Tongue (tissue), 2 donors: ENCODE results near the gene TSHB. TPM values are rescaled to one million over a fixed set of nuclear protein-coding genes. Genes with fewer than 3 reads are reported as not detected.
"Not testable (repeated sequence)": the region's sequence is repeated elsewhere in the genome, so short reads cannot be mapped to it uniquely, and the experiment has no call there.

Experiments used
- DNase-seq: peaks from one replicate; pipeline ENCODE4 v3.0.0-alpha.2; 2015
- total RNA-seq: library from RNA; depleted of rRNA; stranded (reverse); fragments of >200 nt; gene quantifications from one replicate; pipeline ENCODE4 v1.2.3, GENCODE V29; 2014

Gene TSHB
- not detected for total RNA-seq

DNA sequence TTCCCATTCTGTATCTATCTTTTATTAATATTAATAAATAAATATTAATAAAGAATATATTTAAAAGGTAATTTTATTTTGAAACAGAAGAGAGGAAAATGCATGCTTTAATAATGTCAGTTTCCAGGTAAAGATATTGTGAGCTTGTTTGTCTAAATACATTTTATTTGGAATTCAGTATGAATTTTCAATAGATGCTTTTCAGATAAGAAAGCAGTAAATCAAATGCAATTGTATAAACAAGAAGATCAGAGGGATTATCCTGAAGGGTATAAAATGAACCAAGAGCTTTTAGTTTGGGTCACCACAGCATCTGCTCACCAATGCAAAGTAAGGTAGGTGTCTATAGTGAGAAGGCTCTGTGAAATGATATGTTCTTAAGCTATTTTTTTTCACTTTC lies at the start of gene TSHB:
TSHB (plus strand) TSS at position 301 of the 400 bp plus-strand sequence. CDS start 3,537 bp downstream, outside the sequence.
- DNase-seq = no peak

GRCh38 chr1:114982251-114982650 lies 47.4 kb upstream of the TSHB start:
- DNase-seq = no peak

DNA sequence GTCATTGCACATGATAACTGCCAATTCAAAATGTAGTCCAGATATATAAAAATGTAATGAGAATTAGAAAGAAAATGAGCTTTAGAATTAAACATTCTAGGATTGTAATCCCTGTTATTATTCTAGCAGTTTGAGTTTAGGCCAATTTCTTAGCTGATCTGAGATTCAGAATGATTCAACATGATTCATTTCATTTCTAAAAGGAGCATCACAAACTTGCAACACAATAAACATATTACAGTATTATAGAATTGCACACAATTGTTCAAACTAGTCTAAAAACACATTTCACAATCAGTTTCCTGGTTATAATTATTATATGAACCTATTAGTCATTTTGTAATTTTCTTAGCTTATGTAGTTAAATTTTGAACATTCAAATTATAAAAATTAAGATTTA lies 43.3 kb upstream of the TSHB start:
- no peak for DNase-seq

GRCh38 chr1:114988095-114988494 lies 41.5 kb upstream of the TSHB start:
- DNase-seq = no peak

GRCh38 chr1:114997510-114998289 lies 31.9 kb upstream of the TSHB start:
- no peak for DNase-seq

DNA sequence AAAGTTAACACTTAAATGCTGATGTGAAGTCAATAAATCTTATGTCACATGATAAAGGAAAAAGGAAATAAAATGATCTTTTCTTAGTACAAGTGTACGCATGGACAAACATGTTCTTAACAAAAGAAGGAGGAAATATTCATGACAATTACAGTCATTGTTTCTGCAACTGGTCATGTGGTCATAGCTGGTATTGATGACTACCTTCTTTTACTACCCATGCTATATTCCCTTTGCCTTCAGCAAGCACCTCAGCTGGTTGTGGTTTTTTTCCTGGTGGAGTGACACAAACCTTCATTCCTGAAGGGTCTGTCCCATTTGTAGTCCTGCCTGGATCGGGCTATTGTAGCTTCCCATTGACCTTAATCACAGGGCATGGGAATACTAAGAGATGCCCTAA lies 23.4 kb upstream of the TSHB start:
- no peak for DNase-seq

DNA sequence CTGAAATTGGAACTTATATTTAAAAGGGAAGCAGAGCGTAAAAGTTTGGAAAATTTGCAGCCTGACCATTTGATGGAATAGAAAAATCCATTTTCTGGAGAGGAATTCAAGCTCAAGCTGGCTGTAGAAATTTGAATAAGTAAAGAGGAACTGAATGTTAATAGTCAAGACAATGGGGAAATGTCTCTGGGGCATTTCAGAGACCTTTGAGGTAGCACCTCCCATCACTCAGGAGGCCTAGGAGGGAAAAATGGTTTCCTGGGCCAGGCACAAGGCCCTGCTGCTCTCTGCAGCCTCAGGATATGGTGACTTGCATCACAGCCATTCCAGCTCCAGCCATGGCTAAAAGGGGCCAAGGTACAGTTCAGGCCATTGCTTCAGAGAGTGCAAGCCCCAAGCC lies 17.6 kb upstream of the TSHB start:
- DNase-seq = no peak

GRCh38 chr1:115012434-115012833 lies 17.2 kb upstream of the TSHB start:
- DNase-seq = no peak

- DNase-seq = no peak
These were observed 15.8 kb upstream of the TSHB start for GRCh38 chr1:115013792-115014191.

DNA sequence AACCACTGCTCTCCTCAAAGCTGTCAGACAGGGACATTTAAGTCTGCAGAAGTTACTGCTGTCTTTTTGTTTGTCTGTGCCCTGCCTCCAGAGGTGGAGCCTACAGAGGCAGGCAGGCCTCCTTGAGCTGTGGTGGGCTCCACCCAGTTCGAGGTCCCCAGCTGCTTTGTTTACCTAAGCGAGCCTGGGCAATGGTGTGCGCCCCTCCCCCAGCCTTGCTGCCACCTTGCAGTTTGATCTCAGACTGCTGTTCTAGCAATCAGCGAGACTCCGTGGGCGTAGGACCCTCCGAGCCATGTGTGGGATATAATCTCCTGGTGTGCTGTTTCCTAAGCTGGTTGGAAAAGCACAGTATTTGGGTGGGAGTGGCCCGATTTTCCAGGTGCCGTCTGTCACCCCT lies 10.1 kb upstream of the TSHB start:
- DNase-seq = not testable (repeated sequence)

- DNase-seq = no peak
These were observed 8.5 kb upstream of the TSHB start for GRCh38 chr1:115021145-115021544.

- DNase-seq = no peak
These were observed 6.0 kb upstream of the TSHB start for GRCh38 chr1:115023593-115023992.

DNA sequence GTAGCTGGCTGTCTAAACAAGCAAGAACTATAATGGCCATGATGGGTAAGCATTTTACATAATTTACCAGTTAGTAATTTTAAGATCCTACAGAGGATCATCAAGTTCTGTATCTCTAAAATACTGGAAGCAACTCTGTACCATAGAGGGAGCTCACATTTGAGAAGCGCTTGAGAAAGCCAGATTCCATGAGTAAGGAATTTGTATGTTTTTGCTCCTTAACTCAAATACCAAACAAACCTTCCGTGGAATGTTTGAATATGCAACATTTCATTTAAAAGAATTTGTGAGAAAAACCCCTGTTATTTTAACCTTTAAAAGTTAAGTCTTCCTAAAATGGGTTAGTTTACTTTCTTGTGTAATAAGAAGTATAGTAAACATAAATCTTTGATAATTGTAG lies 2.0 kb downstream of the TSHB start:
- no peak for DNase-seq

- no peak for DNase-seq
These were observed 6.0 kb downstream of the TSHB start for GRCh38 chr1:115035652-115036051.

- no peak for DNase-seq
These were observed 7.3 kb downstream of the TSHB start for GRCh38 chr1:115036814-115037507.

GRCh38 chr1:115040501-115040900 lies 10.9 kb downstream of the TSHB start:
- no peak for DNase-seq

DNA sequence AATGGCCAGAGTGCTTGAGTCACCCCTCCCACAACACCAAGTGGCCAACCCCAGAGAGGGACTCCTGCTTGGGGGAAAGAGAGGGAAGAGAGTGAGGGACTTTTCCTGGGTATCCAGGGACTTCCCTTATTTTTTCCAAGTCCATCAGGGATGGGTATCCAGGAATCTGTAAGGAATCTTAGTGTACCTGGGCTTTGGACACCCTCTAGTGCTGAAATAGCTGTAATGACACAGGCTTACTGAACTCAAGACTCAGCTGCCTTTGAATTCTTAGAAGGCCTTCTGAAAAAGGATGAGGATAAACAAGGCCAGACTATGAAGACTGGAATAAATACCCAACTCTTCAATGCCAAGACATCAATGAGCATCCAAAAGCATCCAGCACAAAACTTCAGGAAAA lies 12.0 kb downstream of the TSHB start:
- no peak for DNase-seq

DNA sequence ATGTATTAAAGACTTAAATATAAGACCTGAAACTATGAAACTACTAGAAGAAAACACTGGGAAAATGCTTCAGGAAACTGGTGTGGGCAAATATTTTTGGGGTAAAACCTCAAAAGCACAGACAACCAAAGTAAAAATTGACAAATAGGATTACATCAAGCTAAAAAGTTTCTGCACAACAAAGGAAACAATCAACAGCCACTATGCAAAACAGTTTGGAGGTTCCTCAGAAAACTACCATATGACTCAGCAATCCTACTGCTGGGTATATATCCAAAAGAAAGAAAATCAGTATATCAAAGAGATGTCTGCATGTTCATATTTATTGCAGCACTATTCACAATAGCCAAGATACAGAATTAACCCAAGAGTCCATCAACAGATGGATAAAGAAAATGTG lies 17.1 kb downstream of the TSHB start:
- no peak for DNase-seq

GRCh38 chr1:115051850-115052249 lies 22.2 kb downstream of the TSHB start:
- DNase-seq = no peak

GRCh38 chr1:115052454-115053083 lies 22.9 kb downstream of the TSHB start:
- DNase-seq = peak; percentile 60

- peak; percentile 15 for DNase-seq
These were observed 26.8 kb downstream of the TSHB start for GRCh38 chr1:115056395-115056798.

- DNase-seq = no peak
These were observed 28.1 kb downstream of the TSHB start for GRCh38 chr1:115057661-115058254.

DNA sequence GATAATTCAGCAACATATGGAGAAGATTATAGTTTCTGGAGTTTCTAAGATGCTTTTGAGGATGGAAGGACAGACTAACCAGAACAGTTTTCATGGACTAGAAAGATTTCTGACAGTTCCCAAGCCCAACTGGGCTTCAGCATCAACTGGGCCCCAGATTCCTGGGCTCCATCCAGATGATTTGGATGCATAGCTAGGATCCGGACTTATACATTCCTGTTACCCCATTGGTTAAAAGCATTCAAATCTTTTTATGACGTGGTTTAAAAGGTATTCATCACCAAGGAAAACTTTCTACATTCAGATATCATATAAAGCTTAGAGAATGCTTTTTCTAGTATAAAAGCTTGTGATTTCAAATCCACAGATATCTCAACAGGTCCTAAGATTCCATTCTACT lies 29.7 kb downstream of the TSHB start:
- DNase-seq = no peak
